ENCODE measurements around the gene ZNF736. TPM values are rescaled to one million over a fixed set of nuclear protein-coding genes. Genes with fewer than 3 reads are reported as not detected.
"Not testable (repeated sequence)": the region's sequence is repeated elsewhere in the genome, so short reads cannot be mapped to it uniquely, and the experiment has no call there.

Gene ZNF736
- total RNA-seq, result 32.5 TPM

GRCh38 chr7:64313740-64314491, at the start of gene ZNF736:
ZNF736 (plus strand) TSS chr7:64313961; CDS start chr7:64314151, 190 bp downstream.
- DNase-seq (ENCODE audit: low spot score), result peak; percentile 94

- no peak for DNase-seq (ENCODE audit: low spot score)
These were observed 47.3 kb upstream of the ZNF736 start for GRCh38 chr7:64266341-64266919.

GRCh38 chr7:64277630-64278029, 36.1 kb upstream of the ZNF736 start:
- no peak for DNase-seq (ENCODE audit: low spot score)

GRCh38 chr7:64294701-64295420, 18.9 kb upstream of the ZNF736 start:
- no peak for DNase-seq (ENCODE audit: low spot score)

GRCh38 chr7:64297418-64297817, 16.3 kb upstream of the ZNF736 start:
- DNase-seq (ENCODE audit: low spot score), result not testable (repeated sequence)

- DNase-seq (ENCODE audit: low spot score), result no peak
These were observed 12.9 kb upstream of the ZNF736 start for GRCh38 chr7:64300641-64301405.

GRCh38 chr7:64307254-64308015, 6.3 kb upstream of the ZNF736 start:
- peak; percentile 97 for DNase-seq (ENCODE audit: low spot score)

GRCh38 chr7:64308016-64308270, 5.8 kb upstream of the ZNF736 start:
- DNase-seq (ENCODE audit: low spot score), result no peak

- DNase-seq (ENCODE audit: low spot score), result no peak
These were observed 3.3 kb upstream of the ZNF736 start for GRCh38 chr7:64310426-64310825.

- no peak for DNase-seq (ENCODE audit: low spot score)
These were observed 935 bp upstream of the ZNF736 start for GRCh38 chr7:64312826-64313225.

- no peak for DNase-seq (ENCODE audit: low spot score)
These were observed 805 bp downstream of the ZNF736 start for GRCh38 chr7:64314566-64314965.

- not testable (repeated sequence) for DNase-seq (ENCODE audit: low spot score)
These were observed 2.4 kb downstream of the ZNF736 start for GRCh38 chr7:64316031-64316742.

- DNase-seq (ENCODE audit: low spot score), result no peak
These were observed 7.1 kb downstream of the ZNF736 start for GRCh38 chr7:64320547-64321513.

- DNase-seq (ENCODE audit: low spot score), result not testable (repeated sequence)
These were observed 10.4 kb downstream of the ZNF736 start for GRCh38 chr7:64324166-64324565.

GRCh38 chr7:64348713-64349210, 35.0 kb downstream of the ZNF736 start:
- not testable (repeated sequence) for DNase-seq (ENCODE audit: low spot score)

- DNase-seq (ENCODE audit: low spot score), result no peak
These were observed 45.8 kb downstream of the ZNF736 start for GRCh38 chr7:64359543-64359942.

GRCh38 chr7:64371116-64371515, 57.4 kb downstream of the ZNF736 start:
- DNase-seq (ENCODE audit: low spot score), result no peak

GRCh38 chr7:64373017-64373416, 59.3 kb downstream of the ZNF736 start:
- no peak for DNase-seq (ENCODE audit: low spot score)

- DNase-seq (ENCODE audit: low spot score), result no peak
These were observed 86.6 kb downstream of the ZNF736 start for GRCh38 chr7:64400401-64400800.
